Esophagus muscularis mucosa (tissue), 4 donors: ENCODE data around the gene MFRP.

Experiments used
- CTCF ChIP-seq, 3 experiments: fragments of 200-600 bp in 2 of 3; fragments of 450-650 bp in 1 of 3; sonication (generic) in 2 of 3; IDR thresholded peaks; one replicate each; pipeline ENCODE4 v1.5.1; 2017 to 2019; ENCODE audit warnings: antibody characterized with exemption in 3 of 3, mild to moderate bottlenecking in 2 of 3, moderate library complexity in 1 of 3
- EP300 ChIP-seq: sonication (generic); formaldehyde crosslinking; IDR thresholded peaks from one replicate; pipeline ENCODE4 v1.6.1; 2017; ENCODE audit warnings: antibody characterized with exemption
- POLR2A ChIP-seq: fragments of 450-650 bp; IDR thresholded peaks from one replicate; pipeline ENCODE4 v1.6.1; 2017; ENCODE audit warnings: antibody characterized with exemption, moderate library complexity, mild to moderate bottlenecking, low read depth
- POLR2AphosphoS5 ChIP-seq, 2 donors: sonication (generic); formaldehyde crosslinking; IDR thresholded peaks; one replicate each; pipeline ENCODE4 v1.6.1; 2017; ENCODE audit warnings: antibody characterized with exemption in 2 of 2

GRCh38 chr11:119335091-119335654 is 11.3 kb downstream of the MFRP start:
- TF ChIP-seq CTCF (IDR thresholded peaks at IDR 0.05) = no peak
- no peak for TF ChIP-seq POLR2AphosphoS5 (IDR thresholded peaks at IDR 0.05)
- no peak for TF ChIP-seq POLR2A
- TF ChIP-seq EP300 = no peak
